ENCODE data around the gene PTGER2.

DNA sequence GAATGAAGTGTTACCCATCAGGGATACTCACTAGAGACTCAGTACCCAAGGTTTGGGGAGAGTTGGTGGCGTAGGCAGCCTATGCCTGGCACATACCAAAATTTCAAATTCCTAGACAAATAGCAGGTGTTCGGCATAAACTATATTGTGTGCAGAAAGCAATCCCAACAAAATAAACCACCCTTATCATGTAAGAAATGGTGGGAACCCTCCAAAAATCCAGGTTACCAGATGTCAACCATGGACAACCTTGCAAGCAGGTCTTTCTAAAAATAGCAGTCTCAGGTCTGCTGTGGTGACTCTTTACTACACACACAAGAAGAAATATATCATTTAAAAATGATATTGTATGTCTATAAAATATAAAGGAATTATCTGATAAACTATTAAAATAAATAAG lies 17.7 kb upstream of the PTGER2 start:
- no peak for TF ChIP-seq CTCF (IDR thresholded peaks at IDR 0.05)
- no peak for TF ChIP-seq ZFX (IDR thresholded peaks at IDR 0.05; ENCODE audit: borderline replicate concordance)
